Lower leg skin (tissue), 3 donors: ENCODE results near the gene SRSF2.
"Not testable (repeated sequence)": the region's sequence is repeated elsewhere in the genome, so short reads cannot be mapped to it uniquely, and the experiment has no call there.

Experiments
- POLR2A ChIP-seq, 2 donors: fragments of 450-650 bp; IDR thresholded peaks; one replicate each; pipeline ENCODE4 v1.6.1; 2016 to 2017; ENCODE audit warnings: antibody characterized with exemption in 2 of 2, mild to moderate bottlenecking in 1 of 2, moderate library complexity in 1 of 2
- TF ChIP-seq, protein P1 (sequence below), 3 donors: fragments of 450-650 bp; IDR thresholded peaks; one replicate each; pipeline ENCODE4 v1.5.1; 2016; ENCODE audit warnings: antibody characterized with exemption in 3 of 3, mild to moderate bottlenecking in 3 of 3, moderate library complexity in 2 of 3

DNA sequence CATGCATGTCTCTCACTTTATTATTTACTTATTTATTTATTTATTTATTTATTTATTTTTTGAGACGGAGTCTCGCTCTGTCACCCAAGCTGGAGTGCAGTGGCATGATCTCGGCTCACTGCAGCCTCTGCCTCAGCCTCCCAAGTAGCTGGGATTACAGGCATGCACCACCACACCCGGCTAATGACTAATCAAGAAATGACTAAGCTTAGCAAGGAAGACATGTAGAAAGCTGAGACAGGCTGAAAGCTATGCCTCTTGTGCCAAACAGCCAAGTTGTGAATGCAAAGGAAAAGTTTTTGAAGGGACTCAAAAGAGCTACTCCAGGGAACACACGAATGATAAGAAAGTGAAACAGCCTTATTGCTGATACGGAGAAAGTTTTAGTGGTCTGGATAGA, 8.7 kb upstream of the SRSF2 start:
- TF ChIP-seq, protein P1, sequence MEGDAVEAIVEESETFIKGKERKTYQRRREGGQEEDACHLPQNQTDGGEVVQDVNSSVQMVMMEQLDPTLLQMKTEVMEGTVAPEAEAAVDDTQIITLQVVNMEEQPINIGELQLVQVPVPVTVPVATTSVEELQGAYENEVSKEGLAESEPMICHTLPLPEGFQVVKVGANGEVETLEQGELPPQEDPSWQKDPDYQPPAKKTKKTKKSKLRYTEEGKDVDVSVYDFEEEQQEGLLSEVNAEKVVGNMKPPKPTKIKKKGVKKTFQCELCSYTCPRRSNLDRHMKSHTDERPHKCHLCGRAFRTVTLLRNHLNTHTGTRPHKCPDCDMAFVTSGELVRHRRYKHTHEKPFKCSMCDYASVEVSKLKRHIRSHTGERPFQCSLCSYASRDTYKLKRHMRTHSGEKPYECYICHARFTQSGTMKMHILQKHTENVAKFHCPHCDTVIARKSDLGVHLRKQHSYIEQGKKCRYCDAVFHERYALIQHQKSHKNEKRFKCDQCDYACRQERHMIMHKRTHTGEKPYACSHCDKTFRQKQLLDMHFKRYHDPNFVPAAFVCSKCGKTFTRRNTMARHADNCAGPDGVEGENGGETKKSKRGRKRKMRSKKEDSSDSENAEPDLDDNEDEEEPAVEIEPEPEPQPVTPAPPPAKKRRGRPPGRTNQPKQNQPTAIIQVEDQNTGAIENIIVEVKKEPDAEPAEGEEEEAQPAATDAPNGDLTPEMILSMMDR (IDR thresholded peaks at IDR 0.05) = not testable (repeated sequence)
- not testable (repeated sequence) for TF ChIP-seq POLR2A (IDR thresholded peaks at IDR 0.05)
